ENCODE data around the gene BCLAF3. TPM values are rescaled to one million over a fixed set of nuclear protein-coding genes. Genes with fewer than 3 reads are reported as not detected.

Gene BCLAF3
- polyA plus RNA-seq, 3 donors: 0.87 to 4.0 (median 1.1) TPM

- Histone ChIP-seq H3K4me2 (replicated peaks; ENCODE audit: extremely low read depth, low read length, poor library complexity, severe bottlenecking) (no peak overlapping the region), H3K79me2 (ENCODE audit: insufficient read depth, low read length) (no peaks in the 10 kb centered on the region), H3K9ac (ENCODE audit: insufficient read depth, low read length, poor library complexity, severe bottlenecking) (no peak overlapping the region), H3K36me3 (replicated peaks in 1 of 2; ENCODE audit: control insufficient read depth in 1 of 2, insufficient read depth in 2 of 2, low read length in 2 of 2) (no peaks in the 10 kb centered on the region), H3K4me1 (ENCODE audit: control insufficient read depth in 1 of 2, insufficient read depth in 2 of 2, low read length in 2 of 2) (no peaks in the 10 kb centered on the region), H4K20me1 (ENCODE audit: insufficient read depth, low read length) (no peaks in the 10 kb centered on the region), H3K9me3 (replicated peaks in 1 of 2; ENCODE audit: control insufficient read depth in 1 of 2, insufficient read depth in 1 of 2, low read length in 2 of 2) (no peaks in the 10 kb centered on the region), H3K27ac (ENCODE audit: low read depth in 1 of 2, low read length in 2 of 2) (no peak overlapping the region), H2AFZ (ENCODE audit: insufficient read depth, low read depth, low read length, poor library complexity, severe bottlenecking) (no peak overlapping the region), H3K4me3 (replicated peaks in 1 of 3; ENCODE audit: low read depth in 2 of 3, low read length in 3 of 3) (no peak overlapping the region), H3K27me3 (ENCODE audit: control insufficient read depth in 2 of 2, insufficient read depth in 2 of 2, low read length in 2 of 2) (peaks cover 0 to 3% of the 10 kb centered on the region in 2 donors)
- DNase-seq: peak in 1 of 3 donors; percentile 3
- H3K36me3 Mint-ChIP-seq: no peaks in the 10 kb centered on the region
- peaks cover 0 to 13% (median 1%) of the 10 kb centered on the region in 3 donors for H3K27me3 Mint-ChIP-seq (ENCODE audit: low read depth in 3 of 3)
- intact Hi-C loops (cut with micrococcal nuclease): no loop called here
- no CpG with 5 or more reads among the region's 6 CpGs for WGBS (ENCODE audit: insufficient coverage)
- H3K27ac Mint-ChIP-seq: peak overlapping the region in 1 of 7 donors; percentile 23
- no peak overlapping the region for H3K4me3 Mint-ChIP-seq
- TF ChIP-seq CTCF (IDR thresholded peaks at IDR 0.05): no peak
- peaks cover 0 to 2% (median 0%) of the 10 kb centered on the region in 7 donors for H3K9me3 Mint-ChIP-seq
- peaks cover 6% of the 10 kb centered on the region for H3K4me1 Mint-ChIP-seq
Measured at GRCh38 chrX:20037186-20037585, 46.3 kb upstream of the BCLAF3 start.

GRCh38 chrX:20032201-20032600, 41.3 kb upstream of the BCLAF3 start:
- Histone ChIP-seq H3K4me3 (replicated peaks in 1 of 3; ENCODE audit: low read depth in 2 of 3, low read length in 3 of 3) (no peak overlapping the region), H3K36me3 (replicated peaks in 1 of 2; ENCODE audit: control insufficient read depth in 1 of 2, insufficient read depth in 2 of 2, low read length in 2 of 2) (no peaks in the 10 kb centered on the region), H4K20me1 (ENCODE audit: insufficient read depth, low read length) (no peaks in the 10 kb centered on the region), H3K79me2 (ENCODE audit: insufficient read depth, low read length) (no peaks in the 10 kb centered on the region), H3K27me3 (ENCODE audit: control insufficient read depth in 2 of 2, insufficient read depth in 2 of 2, low read length in 2 of 2) (no peaks in the 10 kb centered on the region), H3K4me2 (replicated peaks; ENCODE audit: extremely low read depth, low read length, poor library complexity, severe bottlenecking) (no peak overlapping the region), H3K9me3 (replicated peaks in 1 of 2; ENCODE audit: control insufficient read depth in 1 of 2, insufficient read depth in 1 of 2, low read length in 2 of 2) (no peaks in the 10 kb centered on the region), H3K27ac (ENCODE audit: low read depth in 1 of 2, low read length in 2 of 2) (no peak overlapping the region), H3K9ac (ENCODE audit: insufficient read depth, low read length, poor library complexity, severe bottlenecking) (no peak overlapping the region), H2AFZ (ENCODE audit: insufficient read depth, low read depth, low read length, poor library complexity, severe bottlenecking) (no peak overlapping the region), H3K4me1 (ENCODE audit: control insufficient read depth in 1 of 2, insufficient read depth in 2 of 2, low read length in 2 of 2) (no peaks in the 10 kb centered on the region)
- H3K27me3 Mint-ChIP-seq (ENCODE audit: low read depth in 3 of 3): peaks cover 0 to 18% (median 0%) of the 10 kb centered on the region in 3 donors
- H3K4me3 Mint-ChIP-seq: no peak overlapping the region
- DNase-seq: no peak
- H3K36me3 Mint-ChIP-seq: no peaks in the 10 kb centered on the region
- WGBS (ENCODE audit: insufficient coverage): no CpG with 5 or more reads among the region's 2 CpGs
- no peak for TF ChIP-seq CTCF (IDR thresholded peaks at IDR 0.05)
- H3K9me3 Mint-ChIP-seq: no peaks in the 10 kb centered on the region
- no peak overlapping the region for H3K27ac Mint-ChIP-seq
- intact Hi-C loops (cut with micrococcal nuclease): no loop called here
- peaks cover 2% of the 10 kb centered on the region for H3K4me1 Mint-ChIP-seq

Measured in CD14-positive monocyte (primary cell).